Keratinocyte (primary cell): ENCODE data around the gene MPV17L2. TPM values are rescaled to one million over a fixed set of nuclear protein-coding genes. Genes with fewer than 3 reads are reported as not detected.

Experiments
- DNase-seq: peaks from one replicate; pipeline ENCODE4 v3.0.0-alpha.2; 2011; ENCODE audit warnings: low read depth, missing footprints, low spot score
- FAIRE-seq: peaks from 2 replicates; lab custom pipeline; 2011; peaks lifted over from hg19 to GRCh38; lab: Jason Lieb, UNC
- H2AFZ ChIP-seq: 2 replicates; pipeline ENCODE4 v1.6.0; 2012; ENCODE audit warnings: low read length, control low read depth, inconsistent platforms; ENCODE audit not compliant: control insufficient read depth
- H3K27ac ChIP-seq: 2 replicates; pipeline ENCODE4 v1.5.1; 2011; ENCODE audit warnings: low read length; ENCODE audit not compliant: control insufficient read depth, insufficient read depth
- H3K27me3 ChIP-seq: 3 replicates; pipeline ENCODE4 v1.6.0; 2011; ENCODE audit warnings: low read length; ENCODE audit not compliant: control insufficient read depth, insufficient read depth; ENCODE audit errors: extremely low read depth
- H3K36me3 ChIP-seq, 2 experiments: 2 replicates in 1 of 2; 3 replicates in 1 of 2; pipeline ENCODE4 v1.5.1; 2011; ENCODE audit warnings: low read length in 2 of 2, mild to moderate bottlenecking in 1 of 2; ENCODE audit not compliant: control insufficient read depth in 2 of 2, insufficient read depth in 2 of 2; ENCODE audit errors: extremely low read depth in 1 of 2
- H3K4me1 ChIP-seq: 3 replicates; pipeline ENCODE4 v1.5.1; 2011; ENCODE audit warnings: low read length; ENCODE audit not compliant: control insufficient read depth, insufficient read depth; ENCODE audit errors: extremely low read depth
- H3K4me2 ChIP-seq: 3 replicates; pipeline ENCODE4 v1.6.0; 2011; ENCODE audit warnings: low read depth, low read length; ENCODE audit not compliant: control insufficient read depth, insufficient read depth; ENCODE audit errors: extremely low read depth
- H3K4me3 ChIP-seq, 3 experiments: fragments of 200-600 bp in 1 of 3; sonication (generic) in 1 of 3; 2 replicates in 2 of 3; 3 replicates in 1 of 3; pipeline ENCODE4 v1.5.1; 2011 to 2016; ENCODE audit warnings: low read length in 3 of 3, mild to moderate bottlenecking in 3 of 3, control low read depth in 2 of 3, inconsistent platforms in 1 of 3, low read depth in 1 of 3, mixed read lengths in 1 of 3, mixed run types in 1 of 3, moderate library complexity in 1 of 3; ENCODE audit not compliant: control insufficient read depth in 2 of 3, insufficient read depth in 2 of 3; ENCODE audit errors: extremely low read depth in 1 of 3
- H3K79me2 ChIP-seq: 2 replicates; pipeline ENCODE4 v1.6.0; 2012; ENCODE audit warnings: low read length; ENCODE audit not compliant: control insufficient read depth, insufficient read depth
- H3K9ac ChIP-seq: 3 replicates; pipeline ENCODE4 v1.6.0; 2011; ENCODE audit warnings: low read length; ENCODE audit not compliant: control insufficient read depth, insufficient read depth; ENCODE audit errors: extremely low read depth
- H3K9me1 ChIP-seq: 3 replicates; pipeline ENCODE4 v1.6.0; 2011; ENCODE audit warnings: low read length; ENCODE audit not compliant: control insufficient read depth, insufficient read depth; ENCODE audit errors: extremely low read depth
- H3K9me3 ChIP-seq: 2 replicates; pipeline ENCODE4 v1.5.1; 2012; ENCODE audit warnings: low read depth, low read length; ENCODE audit not compliant: control insufficient read depth
- H4K20me1 ChIP-seq: 3 replicates; pipeline ENCODE4 v1.6.0; 2011; ENCODE audit warnings: low read length; ENCODE audit not compliant: control insufficient read depth, insufficient read depth; ENCODE audit errors: extremely low read depth
- CTCF ChIP-seq, 3 experiments: IDR thresholded peaks in 1 of 3; conservative IDR thresholded peaks in 1 of 3; optimal IDR thresholded peaks in 1 of 3; 2 replicates in 2 of 3; 3 replicates in 1 of 3; pipeline versions ENCODE3 to v1.5.1; 2011; ENCODE audit warnings: low read length in 3 of 3, mild to moderate bottlenecking in 3 of 3, moderate library complexity in 2 of 3, control low read depth in 1 of 3, inconsistent platforms in 1 of 3; ENCODE audit not compliant: insufficient read depth in 2 of 3; ENCODE audit errors: extremely low read depth in 1 of 3
- EZH2 ChIP-seq: IDR thresholded peaks from one replicate; pipeline ENCODE4 v1.6.1; 2012; ENCODE audit warnings: inconsistent platforms, mild to moderate bottlenecking, low read length, moderate library complexity
- dilution Hi-C: fragments of 300-500 bp; cut with MboI; formaldehyde crosslinking; loops from one replicate; pipeline ENCODE4 v1.7.0; 2020; ENCODE audit warnings: low sequenced_read_pairs; ENCODE audit not compliant: extremely low pct_ligation_motif_present
- polyA plus RNA-seq, 5 experiments: library from polyadenylated mRNA; depleted of rRNA in 3 of 5; stranded (reverse) in 3 of 5; stranded (forward) in 1 of 5; unstranded in 1 of 5; fragments of >200 nt; gene quantifications; 1 replicate in 1 of 5; 2 replicates in 3 of 5; 3 replicates in 1 of 5; pipeline versions ENCODE4 v1.2.1 to v1.2.3, GENCODE V29; 2011 to 2012; ENCODE audit warnings: missing spikeins in 2 of 5, low read depth in 1 of 5, low replicate concordance in 1 of 5

The MPV17L2 gene
- polyA plus RNA-seq, 1 donor (not counting 4 experiments of a cell fraction or from before 2014, with no cell fraction given) = 26.3 TPM

DNA sequence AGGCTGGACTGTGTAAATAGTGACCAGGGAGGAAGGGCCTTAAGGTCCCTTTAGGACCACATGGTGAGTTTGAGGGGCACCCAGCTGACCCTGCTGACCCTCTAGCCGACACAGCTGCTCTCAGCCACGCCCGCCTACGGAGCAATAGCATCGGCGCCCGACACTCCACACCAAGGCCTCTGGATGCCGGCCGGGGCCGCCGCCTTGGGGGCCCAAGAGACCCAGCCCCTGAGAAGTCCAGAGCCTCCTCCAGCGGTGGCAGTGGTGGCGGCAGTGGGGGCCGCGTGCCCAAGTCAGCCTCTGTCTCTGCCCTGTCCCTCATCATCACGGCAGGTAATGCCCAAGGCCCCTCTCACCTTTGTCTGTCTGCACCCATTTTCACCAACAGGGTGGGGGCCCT is 48.7 kb upstream of the MPV17L2 start:
- Histone ChIP-seq H3K9me3 (no peaks in the 10 kb centered on the region), H3K9me1 (no peaks in the 10 kb centered on the region), H3K79me2 (no peaks in the 10 kb centered on the region), H3K4me3 (no peak overlapping the region), H3K9ac (no peak overlapping the region), H3K4me2 (no peak overlapping the region), H4K20me1 (no peaks in the 10 kb centered on the region), H3K36me3 (peaks cover 0 to 13% of the 10 kb centered on the region in 2 experiments), H3K27ac (no peak overlapping the region), H2AFZ (no peak overlapping the region), H3K27me3 (no peaks in the 10 kb centered on the region), H3K4me1 (no peaks in the 10 kb centered on the region)
- FAIRE-seq (no peak), DNase-seq (no peak)
- dilution Hi-C loops = no loop called here
- no peak for TF ChIP-seq EZH2
- no peak for TF ChIP-seq CTCF (optimal IDR thresholded peaks at IDR 0.05 in 1 of 3, IDR thresholded peaks at IDR 0.05 in 1 of 3, conservative IDR thresholded peaks at IDR 0.05 in 1 of 3; ENCODE audit: extremely low read depth in 1 of 3, insufficient read depth in 2 of 3, low read length in 3 of 3)

DNA sequence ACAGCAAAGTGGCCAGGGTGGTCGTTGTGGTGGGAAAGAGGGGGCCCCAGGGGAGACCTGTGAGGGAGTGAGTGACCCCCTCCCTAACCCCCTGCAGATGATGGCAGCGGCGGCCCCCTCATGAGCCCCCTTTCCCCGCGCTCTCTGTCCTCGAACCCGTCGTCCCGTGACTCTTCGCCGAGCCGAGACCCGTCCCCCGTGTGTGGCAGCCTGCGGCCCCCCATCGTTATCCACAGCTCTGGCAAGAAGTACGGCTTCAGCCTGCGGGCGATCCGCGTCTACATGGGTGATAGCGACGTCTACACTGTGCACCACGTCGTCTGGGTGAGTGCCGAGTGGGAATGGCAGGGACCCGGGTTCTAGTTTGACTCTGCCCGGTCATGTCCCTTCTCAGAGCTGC is 48.1 kb upstream of the MPV17L2 start:
- TF ChIP-seq EZH2 (no peak), CTCF (optimal IDR thresholded peaks at IDR 0.05 in 1 of 3, IDR thresholded peaks at IDR 0.05 in 1 of 3, conservative IDR thresholded peaks at IDR 0.05 in 1 of 3; ENCODE audit: extremely low read depth in 1 of 3, insufficient read depth in 2 of 3, low read length in 3 of 3) (no peak)
- Histone ChIP-seq H3K27ac (no peak overlapping the region), H3K9me1 (no peaks in the 10 kb centered on the region), H3K36me3 (peaks cover 0 to 13% of the 10 kb centered on the region in 2 experiments), H3K4me2 (no peak overlapping the region), H4K20me1 (no peaks in the 10 kb centered on the region), H3K79me2 (no peaks in the 10 kb centered on the region), H3K4me3 (no peak overlapping the region), H2AFZ (no peak overlapping the region), H3K27me3 (no peaks in the 10 kb centered on the region), H3K9me3 (no peaks in the 10 kb centered on the region), H3K9ac (no peak overlapping the region), H3K4me1 (no peaks in the 10 kb centered on the region)
- DNase-seq = no peak
- no peak for FAIRE-seq
- dilution Hi-C loops = no loop called here
